H9 (cell line): ENCODE data around the gene FAM184A. TPM values are rescaled to one million over a fixed set of nuclear protein-coding genes. Genes with fewer than 3 reads are reported as not detected.

Source experiments
- DNase-seq: peaks from one replicate; pipeline ENCODE4 v3.0.0-alpha.2; 2017
- H2AFZ ChIP-seq: one replicate; pipeline ENCODE4 v1.6.1; 2013; ENCODE audit warnings: mild to moderate bottlenecking, low read length, control low read depth, moderate library complexity
- H2AK5ac ChIP-seq: 2 replicates; pipeline ENCODE4 v1.6.1; 2013; ENCODE audit warnings: low read length, control low read depth, mixed read lengths; ENCODE audit not compliant: insufficient read length
- H2BK120ac ChIP-seq: one replicate; pipeline ENCODE4 v1.6.1; 2013; ENCODE audit warnings: low read depth, mild to moderate bottlenecking, low read length, control low read depth, inconsistent platforms; ENCODE audit not compliant: poor library complexity, severe bottlenecking
- H2BK12ac ChIP-seq: 2 replicates; pipeline ENCODE4 v1.6.1; 2013; ENCODE audit warnings: low read length, control low read depth, mixed read lengths, low read depth; ENCODE audit not compliant: insufficient read length
- H2BK15ac ChIP-seq: 2 replicates; pipeline ENCODE4 v1.6.1; 2013; ENCODE audit warnings: low read depth, low read length, control low read depth
- H2BK20ac ChIP-seq: one replicate; pipeline ENCODE4 v1.6.1; 2013; ENCODE audit warnings: low read depth, mild to moderate bottlenecking, low read length, control low read depth, inconsistent platforms; ENCODE audit not compliant: poor library complexity, severe bottlenecking
- H2BK5ac ChIP-seq: 2 replicates; pipeline ENCODE4 v1.6.1; 2013; ENCODE audit warnings: low read length, control low read depth, mixed read lengths; ENCODE audit not compliant: insufficient read length
- H3K14ac ChIP-seq: 2 replicates; pipeline ENCODE4 v1.6.1; 2013; ENCODE audit warnings: low read length, control low read depth; ENCODE audit not compliant: insufficient read depth
- H3K18ac ChIP-seq: 2 replicates; pipeline ENCODE4 v1.6.1; 2013; ENCODE audit warnings: low read depth, mild to moderate bottlenecking, mixed read lengths, low read length, control low read depth; ENCODE audit not compliant: insufficient read length
- H3K23ac ChIP-seq: 2 replicates; pipeline ENCODE4 v1.6.1; 2013; ENCODE audit warnings: low read length, control low read depth, mixed read lengths, low read depth; ENCODE audit not compliant: insufficient read length
- H3K23me2 ChIP-seq: 2 replicates; pipeline ENCODE4 v1.6.1; 2013; ENCODE audit warnings: low read depth, mild to moderate bottlenecking, mixed read lengths, low read length, control low read depth; ENCODE audit not compliant: insufficient read length, poor library complexity, severe bottlenecking
- H3K27ac ChIP-seq: 2 replicates; pipeline ENCODE4 v1.5.1; 2013; ENCODE audit warnings: low read length, control low read depth, mixed read lengths, low read depth; ENCODE audit not compliant: insufficient read length
- H3K27me3 ChIP-seq: 2 replicates; pipeline ENCODE4 v1.6.1; 2013; ENCODE audit warnings: low read length, control low read depth, inconsistent platforms; ENCODE audit not compliant: insufficient read depth
- H3K4ac ChIP-seq: 2 replicates; pipeline ENCODE4 v1.6.1; 2013; ENCODE audit warnings: low read depth, mild to moderate bottlenecking, control low read depth, inconsistent platforms, low read length, moderate library complexity
- H3K4me1 ChIP-seq: 2 replicates; pipeline ENCODE4 v1.6.1; 2013; ENCODE audit warnings: low read length, control low read depth, inconsistent platforms; ENCODE audit not compliant: insufficient read depth
- H3K4me2 ChIP-seq: 2 replicates; pipeline ENCODE4 v1.6.1; 2013; ENCODE audit warnings: low read length, control low read depth, mixed read lengths; ENCODE audit not compliant: insufficient read length, insufficient read depth
- H3K56ac ChIP-seq: 2 replicates; pipeline ENCODE4 v1.6.1; 2013; ENCODE audit warnings: low read depth, mild to moderate bottlenecking, mixed read lengths, low read length, control low read depth; ENCODE audit not compliant: insufficient read length
- H3K79me1 ChIP-seq: 2 replicates; pipeline ENCODE4 v1.6.1; 2013; ENCODE audit warnings: low read depth, mild to moderate bottlenecking, moderate library complexity, low read length, control low read depth, inconsistent platforms; ENCODE audit not compliant: insufficient read depth, poor library complexity, severe bottlenecking
- H3K79me2 ChIP-seq: 2 replicates; pipeline ENCODE4 v1.6.1; 2013; ENCODE audit warnings: low read length, control low read depth, inconsistent platforms; ENCODE audit not compliant: insufficient read depth
- H3K9ac ChIP-seq: 2 replicates; pipeline ENCODE4 v1.6.1; 2013; ENCODE audit warnings: low read length, control low read depth, mixed read lengths; ENCODE audit not compliant: insufficient read length; ENCODE audit errors: extremely low read depth
- H3K9me3 ChIP-seq: one replicate; pipeline ENCODE4 v1.6.1; 2013; ENCODE audit warnings: low read depth, low read length, inconsistent platforms; ENCODE audit not compliant: control insufficient read depth
- H3T11ph ChIP-seq: one replicate; pipeline ENCODE4 v1.6.1; 2013; ENCODE audit warnings: mild to moderate bottlenecking, low read length, control low read depth, inconsistent platforms
- H4K20me1 ChIP-seq: one replicate; pipeline ENCODE4 v1.6.1; 2013; ENCODE audit not compliant: control insufficient read depth, insufficient read length, insufficient read depth
- H4K5ac ChIP-seq: 2 replicates; pipeline ENCODE4 v1.6.1; 2013; ENCODE audit warnings: low read depth, mild to moderate bottlenecking, mixed read lengths, low read length, control low read depth; ENCODE audit not compliant: insufficient read length
- H4K8ac ChIP-seq: replicated peaks from 2 replicates; pipeline ENCODE4 v1.6.1; 2013; ENCODE audit warnings: low read length, control low read depth, mixed read lengths, low read depth; ENCODE audit not compliant: insufficient read length
- H4K91ac ChIP-seq: 2 replicates; pipeline ENCODE4 v1.6.1; 2013; ENCODE audit warnings: low read depth, mild to moderate bottlenecking, moderate library complexity, mixed read lengths, low read length, control low read depth; ENCODE audit not compliant: insufficient read length
- H3K27ac Mint-ChIP-seq, 3 experiments: 2 replicates in 2 of 3; 3 replicates in 1 of 3; pipeline ENCODE4 v1.8.0; 2020 to 2021; ENCODE audit warnings: mixed read lengths in 3 of 3, mild to moderate bottlenecking in 1 of 3, moderate library complexity in 1 of 3
- H3K27me3 Mint-ChIP-seq: 2 replicates; pipeline ENCODE4 v1.8.0; 2021; ENCODE audit warnings: low read depth, mild to moderate bottlenecking, moderate library complexity, mixed read lengths
- H3K36me3 Mint-ChIP-seq, 3 experiments: 2 replicates in 2 of 3; 3 replicates in 1 of 3; pipeline ENCODE4 v1.8.0; 2020 to 2021; ENCODE audit warnings: low read depth in 3 of 3, mixed read lengths in 3 of 3; ENCODE audit not compliant: insufficient read depth in 1 of 3
- H3K4me1 Mint-ChIP-seq, 2 experiments: 2 replicates each; pipeline ENCODE4 v1.8.0; 2020; ENCODE audit warnings: mixed read lengths in 2 of 2
- H3K4me3 Mint-ChIP-seq, 2 experiments: 2 replicates in 1 of 2; 3 replicates in 1 of 2; pipeline ENCODE4 v1.8.0; 2020 to 2021; ENCODE audit warnings: mild to moderate bottlenecking in 2 of 2, mixed read lengths in 2 of 2, moderate library complexity in 1 of 2
- H3K9me3 Mint-ChIP-seq, 2 experiments: 2 replicates in 1 of 2; 3 replicates in 1 of 2; pipeline ENCODE4 v1.8.0; 2020; ENCODE audit warnings: mild to moderate bottlenecking in 2 of 2, mixed read lengths in 2 of 2, moderate library complexity in 1 of 2
- CTCF ChIP-seq: fragments of 200-600 bp; sonication (generic); conservative IDR thresholded peaks from 3 replicates; pipeline ENCODE4 v1.8.0; 2021; ENCODE audit warnings: antibody characterized with exemption, mild to moderate bottlenecking
- WGBS: extraction: QIAGEN DNeasy Blood & Tissue Kit; methylation state at CpG from one replicate; pipeline ENCODE4 v1.1.7; 2013; ENCODE audit warnings: missing lambda C conversion rate, low lambda C conversion rate, mixed read lengths; ENCODE audit not compliant: insufficient read length; ENCODE audit errors: extremely low coverage; 5-methylcytosine and 5-hydroxymethylcytosine counted together
- total RNA-seq: library from RNA; stranded (reverse); gene quantifications from 2 replicates; pipeline ENCODE4 v1.2.1, GENCODE V29; 2021

FAM184A gene
- total RNA-seq, 1 experiment from 2014 or later, result 11.4 TPM

DNA sequence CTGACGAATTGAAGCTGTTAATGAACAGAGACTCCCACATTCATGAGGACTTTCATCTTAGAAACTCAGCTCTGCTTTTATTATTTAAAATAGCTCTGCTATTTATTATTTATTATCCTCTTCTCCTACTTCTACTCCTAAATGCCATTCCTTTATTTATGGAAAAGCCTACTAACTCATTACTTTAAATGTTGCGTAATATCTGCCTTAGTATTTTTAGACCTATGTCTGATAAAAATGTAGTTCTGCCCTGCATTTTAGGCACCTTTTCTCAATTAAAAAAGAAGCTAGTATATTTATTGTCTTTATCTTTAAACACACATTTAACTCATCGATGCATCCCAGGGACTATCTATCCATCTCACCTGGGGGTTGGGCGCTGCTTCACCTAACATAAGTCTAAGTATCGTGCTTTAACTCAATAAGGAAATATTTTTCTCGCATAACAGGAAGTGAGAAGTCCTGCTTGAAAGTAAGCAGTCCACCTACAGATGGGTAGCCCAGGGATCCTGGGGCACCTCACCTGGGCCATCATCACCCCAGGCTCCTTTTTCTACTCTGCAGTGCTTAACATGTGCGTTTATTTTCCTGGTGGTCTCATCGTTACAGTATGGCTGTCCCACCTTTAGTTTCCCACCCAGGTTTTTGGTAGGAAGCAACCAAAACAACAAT is 31.3 kb upstream of the FAM184A start:
- Histone ChIP-seq H4K8ac (no peak overlapping the region), H2BK15ac (no peak overlapping the region), H3K4me1 (no peaks in the 10 kb centered on the region), H4K5ac (no peak overlapping the region), H3K23me2 (no peaks in the 10 kb centered on the region), H3K79me2 (no peaks in the 10 kb centered on the region), H3K14ac (no peak overlapping the region), H2BK120ac (no peak overlapping the region), H3K27ac (no peak overlapping the region), H2AK5ac (no peak overlapping the region), H3K4ac (no peak overlapping the region), H2BK5ac (no peak overlapping the region), H2AFZ (no peak overlapping the region), H2BK12ac (no peak overlapping the region), H2BK20ac (no peak overlapping the region), H3K79me1 (no peaks in the 10 kb centered on the region), H3K18ac (no peak overlapping the region), H3K4me2 (no peak overlapping the region), H4K91ac (no peak overlapping the region), H3T11ph (no peak overlapping the region), H3K9me3 (no peaks in the 10 kb centered on the region), H3K23ac (no peak overlapping the region), H4K20me1 (no peaks in the 10 kb centered on the region), H3K27me3 (no peaks in the 10 kb centered on the region), H3K9ac (no peak overlapping the region), H3K56ac (no peak overlapping the region)
- no peak overlapping the region for H3K27ac Mint-ChIP-seq
- no peaks in the 10 kb centered on the region for H3K9me3 Mint-ChIP-seq
- H3K4me1 Mint-ChIP-seq, result peaks cover 12 to 13% of the 10 kb centered on the region in 2 experiments
- no peak overlapping the region for H3K4me3 Mint-ChIP-seq
- no CpG with 5 or more reads among the region's 8 CpGs for WGBS
- TF ChIP-seq CTCF, result no peak
- peaks cover 0 to 5% (median 0%) of the 10 kb centered on the region in 3 experiments; a peak in 1 of 7 replicates for H3K36me3 Mint-ChIP-seq
- H3K27me3 Mint-ChIP-seq, result no peaks in the 10 kb centered on the region
- DNase-seq, result no peak
